AG10803 (cell line): Measurements from ENCODE around the gene FTH1.
A peak's percentile ranks its signal among the peaks of the same experiment; 100 is the strongest.
"Not testable (repeated sequence)": the region's sequence is repeated elsewhere in the genome, so short reads cannot be mapped to it uniquely, and the experiment has no call there.

ENCODE experiments used
- DNase-seq: peaks from one replicate; pipeline ENCODE4 v3.0.0; 2010; ENCODE audit warnings: low read depth
- H3K4me3 ChIP-seq: 2 replicates; pipeline ENCODE4 v1.5.1; 2011; ENCODE audit warnings: mild to moderate bottlenecking, low read length, control low read depth
- TF ChIP-seq, protein P1 (sequence below): conservative IDR thresholded peaks from 2 replicates; pipeline ENCODE4 v1.5.1; 2011; ENCODE audit warnings: mild to moderate bottlenecking, low read length, control low read depth, inconsistent platforms

The FTH1 gene

DNA sequence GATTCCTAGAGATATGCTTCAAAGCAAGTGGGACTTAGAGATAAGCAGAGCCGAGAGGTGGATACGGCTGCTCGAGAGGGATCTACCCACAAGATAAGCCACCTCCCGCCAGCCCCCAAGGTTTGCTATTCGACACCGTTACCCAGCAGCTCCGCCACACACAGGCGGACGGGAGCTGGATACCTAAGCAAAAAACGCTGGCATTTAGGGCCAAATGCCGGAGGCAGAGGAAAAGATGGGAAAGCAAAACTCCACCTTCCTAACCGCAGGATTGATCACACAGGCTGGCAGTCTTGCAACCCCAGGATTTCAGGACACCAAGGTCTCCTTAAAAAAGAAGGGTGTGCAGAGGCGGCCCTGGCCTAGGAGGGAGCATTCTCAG is 709 bp downstream of the FTH1 start:
- DNase-seq = peak; percentile 42
- peak overlapping the region; percentile 83 for H3K4me3 ChIP-seq
- TF ChIP-seq, protein P1, sequence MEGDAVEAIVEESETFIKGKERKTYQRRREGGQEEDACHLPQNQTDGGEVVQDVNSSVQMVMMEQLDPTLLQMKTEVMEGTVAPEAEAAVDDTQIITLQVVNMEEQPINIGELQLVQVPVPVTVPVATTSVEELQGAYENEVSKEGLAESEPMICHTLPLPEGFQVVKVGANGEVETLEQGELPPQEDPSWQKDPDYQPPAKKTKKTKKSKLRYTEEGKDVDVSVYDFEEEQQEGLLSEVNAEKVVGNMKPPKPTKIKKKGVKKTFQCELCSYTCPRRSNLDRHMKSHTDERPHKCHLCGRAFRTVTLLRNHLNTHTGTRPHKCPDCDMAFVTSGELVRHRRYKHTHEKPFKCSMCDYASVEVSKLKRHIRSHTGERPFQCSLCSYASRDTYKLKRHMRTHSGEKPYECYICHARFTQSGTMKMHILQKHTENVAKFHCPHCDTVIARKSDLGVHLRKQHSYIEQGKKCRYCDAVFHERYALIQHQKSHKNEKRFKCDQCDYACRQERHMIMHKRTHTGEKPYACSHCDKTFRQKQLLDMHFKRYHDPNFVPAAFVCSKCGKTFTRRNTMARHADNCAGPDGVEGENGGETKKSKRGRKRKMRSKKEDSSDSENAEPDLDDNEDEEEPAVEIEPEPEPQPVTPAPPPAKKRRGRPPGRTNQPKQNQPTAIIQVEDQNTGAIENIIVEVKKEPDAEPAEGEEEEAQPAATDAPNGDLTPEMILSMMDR = no peak

DNA sequence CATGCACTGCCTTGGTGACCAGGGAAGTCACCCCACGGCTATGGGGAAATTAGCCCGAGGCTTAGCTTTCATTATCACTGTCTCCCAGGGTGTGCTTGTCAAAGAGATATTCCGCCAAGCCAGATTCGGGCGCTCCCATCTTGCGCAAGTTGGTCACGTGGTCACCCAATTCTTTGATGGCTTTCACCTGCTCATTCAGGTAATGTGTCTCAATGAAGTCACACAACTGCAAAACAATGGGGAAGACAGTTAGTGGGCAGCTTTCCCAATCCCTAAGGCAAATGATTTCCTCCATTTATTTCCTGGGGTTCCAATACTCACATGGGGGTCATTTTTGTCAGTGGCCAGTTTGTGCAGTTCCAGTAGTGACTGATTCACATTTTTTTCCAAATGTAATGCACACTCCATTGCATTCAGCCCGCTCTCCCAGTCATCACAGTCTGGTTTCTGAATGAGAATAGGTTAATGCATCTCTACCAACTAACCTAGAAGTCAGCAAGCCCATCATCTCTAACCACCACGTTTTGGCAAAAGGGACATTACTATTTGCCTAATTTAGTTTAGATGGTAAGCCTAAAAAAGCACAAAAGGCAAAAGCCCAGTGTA is 2.7 kb downstream of the FTH1 start:
- peak overlapping the region; percentile 83 for H3K4me3 ChIP-seq
- DNase-seq = not testable (repeated sequence)

DNA sequence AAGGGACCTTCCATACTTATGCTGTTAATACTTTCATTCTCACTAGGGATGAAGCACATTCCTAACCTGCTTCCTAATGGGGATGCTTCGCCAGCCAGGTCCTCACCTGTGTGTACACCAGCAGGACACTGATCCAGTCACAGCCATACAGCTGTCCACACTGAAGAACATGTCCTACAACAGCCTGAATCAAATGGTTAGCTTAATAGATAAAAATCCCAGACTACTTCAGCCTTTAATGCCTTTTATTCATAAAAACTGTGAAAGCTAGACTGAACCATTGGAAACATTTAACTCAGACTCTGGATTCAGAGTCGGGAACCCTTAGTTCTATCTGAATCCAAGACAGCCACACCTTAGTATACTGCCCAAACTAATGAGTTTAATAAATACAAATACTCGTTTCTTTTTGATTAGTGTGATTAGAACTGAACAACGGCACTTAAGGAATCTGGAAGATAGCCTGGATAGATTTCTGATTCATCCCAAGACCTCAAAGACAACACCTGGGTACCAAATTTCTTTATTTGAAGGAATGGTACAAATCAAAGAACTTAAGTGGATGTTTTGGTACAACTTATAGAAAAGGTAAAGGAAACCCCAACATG is 3.3 kb downstream of the FTH1 start:
- DNase-seq = no peak
- TF ChIP-seq, protein P1 = no peak
- peak overlapping the region; percentile 83 for H3K4me3 ChIP-seq

DNA sequence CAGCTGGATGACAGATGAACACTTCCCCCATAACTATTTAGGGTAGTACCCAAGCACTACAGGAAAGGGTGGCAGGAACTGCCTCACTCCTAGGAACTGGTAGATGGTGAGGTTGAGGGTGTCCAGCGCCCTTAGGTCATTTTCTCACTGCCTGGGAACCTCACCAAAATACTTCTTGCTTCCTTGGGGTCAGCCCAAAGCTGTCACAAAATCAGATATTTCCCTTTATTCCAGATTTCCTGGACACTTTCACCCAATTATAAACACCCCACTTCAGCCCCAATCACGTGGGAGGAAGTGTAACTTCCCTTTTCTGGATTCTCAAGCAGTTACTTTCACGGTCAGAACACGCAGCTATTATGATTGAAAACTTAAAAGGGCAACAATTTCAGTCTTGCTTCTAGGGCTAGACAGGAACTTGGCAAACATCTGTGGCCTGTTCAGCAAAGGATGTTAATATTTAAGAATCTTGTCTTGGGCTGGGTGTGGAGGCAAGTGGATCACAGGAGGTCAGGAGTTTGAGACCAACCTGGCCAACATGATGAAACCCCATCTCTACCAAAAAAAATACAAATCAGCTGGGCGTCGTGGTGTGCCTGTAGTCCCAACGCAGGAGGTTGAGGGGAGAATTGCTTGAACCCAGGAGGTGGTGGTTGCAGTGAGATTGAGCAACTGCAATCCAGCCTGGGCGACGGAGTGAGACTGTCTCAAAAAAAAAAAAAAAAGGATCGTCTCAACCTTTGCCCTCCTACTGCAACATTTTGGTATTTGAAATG is 4.0 kb downstream of the FTH1 start:
- TF ChIP-seq, protein P1 = no peak
- DNase-seq = peak; percentile 83
- H3K4me3 ChIP-seq = peak overlapping the region; percentile 83

DNA sequence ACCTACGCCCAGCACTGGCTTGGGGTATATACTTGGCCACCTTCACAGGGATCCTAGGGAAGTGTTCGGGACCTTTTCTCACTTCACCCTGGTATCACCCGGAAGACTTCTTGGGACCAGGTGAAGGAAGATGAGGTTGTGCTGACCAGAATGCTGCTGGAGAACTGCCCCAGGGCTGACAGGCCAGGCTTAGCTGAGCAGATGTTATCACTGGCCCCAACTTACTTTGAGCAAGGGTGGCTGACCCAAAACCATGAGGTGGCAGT is 4.5 kb downstream of the FTH1 start:
- no peak overlapping the region for H3K4me3 ChIP-seq
- no peak for DNase-seq

DNA sequence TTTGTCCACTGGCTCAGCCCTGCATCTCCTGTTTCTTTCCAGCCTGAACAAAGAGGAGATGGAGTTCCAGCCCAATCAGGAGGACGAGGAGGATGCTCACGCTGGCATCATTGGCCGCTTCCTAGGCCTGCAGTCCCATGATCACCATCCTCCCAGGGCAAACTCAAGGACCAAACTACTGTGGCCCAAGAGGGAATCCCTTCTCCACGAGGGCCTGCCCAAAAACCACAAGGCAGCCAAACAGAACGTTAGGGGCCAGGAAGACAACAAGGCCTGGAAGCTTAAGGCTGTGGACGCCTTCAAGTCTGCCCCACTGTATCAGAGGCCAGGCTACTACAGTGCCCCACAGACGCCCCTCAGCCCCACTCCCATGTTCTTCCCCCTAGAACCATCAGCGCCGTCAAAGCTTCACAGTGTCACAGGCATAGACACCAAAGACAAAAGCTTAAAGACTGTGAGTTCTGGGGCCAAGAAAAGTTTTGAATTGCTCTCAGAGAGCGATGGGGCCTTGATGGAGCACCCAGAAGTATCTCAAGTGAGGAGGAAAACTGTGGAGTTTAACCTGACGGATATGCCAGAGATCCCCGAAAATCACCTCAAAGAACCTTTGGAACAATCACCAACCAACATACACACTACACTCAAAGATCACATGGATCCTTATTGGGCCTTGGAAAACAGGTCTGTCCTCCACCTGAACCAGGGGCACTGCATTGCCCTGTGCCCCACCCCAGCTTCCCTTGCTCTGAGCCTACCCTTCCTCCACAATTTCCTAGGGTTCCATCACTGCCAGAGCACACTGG is 5.0 kb downstream of the FTH1 start:
- DNase-seq = peak; percentile 56
- TF ChIP-seq, protein P1 = no peak

More for the DNA sequence above, 4.5 kb downstream of the FTH1 start:
- TF ChIP-seq, protein P1 = no peak

DNA sequence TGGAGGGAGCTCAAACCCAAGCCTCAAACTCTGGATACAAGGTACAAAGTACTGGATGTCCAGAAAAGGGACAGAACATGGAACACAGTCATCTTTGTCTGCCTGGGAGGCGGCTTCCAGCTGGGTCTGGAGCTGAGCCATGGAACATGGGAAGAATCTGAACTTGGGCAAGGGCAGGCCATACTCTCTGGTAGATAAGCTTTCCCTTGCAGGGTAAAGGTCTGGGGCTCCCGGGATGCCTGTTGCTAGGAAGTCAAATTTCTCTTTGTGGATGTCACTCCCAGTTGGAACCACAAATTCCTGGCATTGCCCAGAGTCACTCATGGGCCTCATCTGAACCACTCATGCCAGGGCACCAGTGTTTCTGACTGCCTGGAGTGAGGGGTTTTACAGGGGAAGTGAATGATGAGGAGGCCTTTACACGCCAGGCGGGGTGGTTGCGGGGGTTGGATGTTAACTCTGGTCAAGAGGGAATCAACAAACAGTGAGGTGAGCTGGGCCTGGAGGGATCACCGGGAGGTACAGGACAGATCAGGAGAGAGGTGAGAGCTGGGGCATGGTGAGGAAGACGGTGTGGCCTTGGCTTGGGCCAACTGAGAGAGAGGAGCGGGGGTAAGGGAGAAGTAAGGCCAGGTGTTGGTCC is 5.7 kb downstream of the FTH1 start:
- DNase-seq = peak; percentile 73
- TF ChIP-seq, protein P1 = no peak
- H3K4me3 ChIP-seq = no peak overlapping the region

More for the DNA sequence above, 5.0 kb downstream of the FTH1 start:
- no peak overlapping the region for H3K4me3 ChIP-seq
